Sigmoid colon (tissue), 3 donors: ENCODE results near the gene ALMS1.

ENCODE experiments used
- POLR2A ChIP-seq, 2 donors: fragments of 450-650 bp; IDR thresholded peaks; one replicate each; pipeline ENCODE4 v1.6.1; 2016; ENCODE audit warnings: antibody characterized with exemption in 2 of 2, mild to moderate bottlenecking in 2 of 2, moderate library complexity in 2 of 2
- TF ChIP-seq, protein P1 (sequence below), 4 experiments: fragments of 450-650 bp in 3 of 4; fragments of 200-600 bp in 1 of 4; IDR thresholded peaks; one replicate each; pipeline ENCODE4 v1.5.1; 2016 to 2019; ENCODE audit warnings: antibody characterized with exemption in 4 of 4, mild to moderate bottlenecking in 3 of 4, moderate library complexity in 2 of 4

DNA sequence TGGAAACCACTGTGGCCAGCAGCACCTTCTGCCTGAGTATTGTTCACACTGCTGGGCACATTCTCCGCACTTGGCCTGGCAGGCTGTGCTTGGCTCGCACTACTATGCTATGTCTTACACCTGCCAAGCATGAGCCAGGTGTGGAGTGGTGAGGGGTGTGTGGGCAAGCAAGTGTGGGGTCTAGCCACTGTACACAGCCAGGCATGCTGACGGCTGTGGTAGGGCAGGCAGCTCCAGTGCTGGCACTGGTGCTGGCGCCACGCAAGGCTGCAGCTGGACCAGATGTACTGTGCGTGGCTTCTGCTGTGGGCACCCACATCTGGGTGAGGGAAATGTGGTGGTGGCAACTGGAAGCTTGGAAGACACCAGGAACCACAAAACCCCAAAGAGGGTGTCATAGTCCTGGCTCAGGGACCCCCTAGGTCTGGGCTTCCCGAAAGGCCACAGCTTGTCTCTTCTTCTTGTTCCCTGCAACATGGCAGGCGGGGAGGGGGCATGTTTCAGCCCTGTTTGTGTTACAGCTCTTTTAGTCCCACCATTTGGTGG is 101.5 kb downstream of the ALMS1 start:
- TF ChIP-seq POLR2A (IDR thresholded peaks at IDR 0.05): no peak
- TF ChIP-seq, protein P1, sequence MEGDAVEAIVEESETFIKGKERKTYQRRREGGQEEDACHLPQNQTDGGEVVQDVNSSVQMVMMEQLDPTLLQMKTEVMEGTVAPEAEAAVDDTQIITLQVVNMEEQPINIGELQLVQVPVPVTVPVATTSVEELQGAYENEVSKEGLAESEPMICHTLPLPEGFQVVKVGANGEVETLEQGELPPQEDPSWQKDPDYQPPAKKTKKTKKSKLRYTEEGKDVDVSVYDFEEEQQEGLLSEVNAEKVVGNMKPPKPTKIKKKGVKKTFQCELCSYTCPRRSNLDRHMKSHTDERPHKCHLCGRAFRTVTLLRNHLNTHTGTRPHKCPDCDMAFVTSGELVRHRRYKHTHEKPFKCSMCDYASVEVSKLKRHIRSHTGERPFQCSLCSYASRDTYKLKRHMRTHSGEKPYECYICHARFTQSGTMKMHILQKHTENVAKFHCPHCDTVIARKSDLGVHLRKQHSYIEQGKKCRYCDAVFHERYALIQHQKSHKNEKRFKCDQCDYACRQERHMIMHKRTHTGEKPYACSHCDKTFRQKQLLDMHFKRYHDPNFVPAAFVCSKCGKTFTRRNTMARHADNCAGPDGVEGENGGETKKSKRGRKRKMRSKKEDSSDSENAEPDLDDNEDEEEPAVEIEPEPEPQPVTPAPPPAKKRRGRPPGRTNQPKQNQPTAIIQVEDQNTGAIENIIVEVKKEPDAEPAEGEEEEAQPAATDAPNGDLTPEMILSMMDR (IDR thresholded peaks at IDR 0.05): no peak
